Measurements from ENCODE around the gene ODF2.

ODF2 gene

DNA sequence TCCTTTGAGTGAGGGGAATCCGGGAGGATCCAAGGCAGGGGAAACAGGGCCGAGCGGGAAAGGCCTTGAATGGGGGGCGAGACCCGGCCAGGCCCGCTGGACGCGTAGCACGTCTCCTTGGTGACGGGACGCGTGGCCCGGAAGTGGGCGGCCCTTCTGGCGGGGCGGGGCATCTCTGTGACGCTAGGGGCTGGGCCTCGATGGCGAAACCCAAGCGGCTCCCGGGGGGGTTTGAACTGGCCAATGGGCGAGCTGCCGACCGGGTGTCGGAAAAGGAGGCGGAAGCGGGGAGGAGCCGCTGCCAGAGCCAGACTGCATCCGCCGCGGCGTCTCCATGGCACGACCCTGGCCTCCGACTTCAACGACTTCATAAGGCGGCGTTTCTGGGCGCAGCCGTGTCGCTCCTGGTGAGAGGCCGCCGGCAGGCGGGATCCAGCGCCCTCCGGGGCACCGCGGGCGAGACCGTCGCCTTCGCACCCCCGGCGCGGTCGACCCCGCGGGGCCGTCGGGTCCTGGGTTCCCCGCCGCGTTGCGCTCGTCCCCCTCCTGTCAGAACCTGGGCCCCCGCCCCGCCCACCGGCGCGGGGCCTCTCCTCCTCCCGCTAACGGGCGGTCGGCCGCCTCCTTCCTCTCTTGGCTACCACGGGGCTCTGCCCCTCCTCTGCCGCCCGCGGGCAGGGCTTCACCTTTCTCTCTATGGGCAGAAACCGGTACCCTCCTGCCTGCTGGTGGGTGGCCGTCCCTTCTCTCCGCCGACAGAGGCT is at the start of gene ODF2:
ODF2 (plus strand) TSS at position 158 of the 764 bp plus-strand sequence; CDS start at position 244, 86 bp downstream.
- peaks cover 11% of the 10 kb centered on the region for H3K79me2 ChIP-seq (ENCODE audit: insufficient read depth, low read depth)

DNA sequence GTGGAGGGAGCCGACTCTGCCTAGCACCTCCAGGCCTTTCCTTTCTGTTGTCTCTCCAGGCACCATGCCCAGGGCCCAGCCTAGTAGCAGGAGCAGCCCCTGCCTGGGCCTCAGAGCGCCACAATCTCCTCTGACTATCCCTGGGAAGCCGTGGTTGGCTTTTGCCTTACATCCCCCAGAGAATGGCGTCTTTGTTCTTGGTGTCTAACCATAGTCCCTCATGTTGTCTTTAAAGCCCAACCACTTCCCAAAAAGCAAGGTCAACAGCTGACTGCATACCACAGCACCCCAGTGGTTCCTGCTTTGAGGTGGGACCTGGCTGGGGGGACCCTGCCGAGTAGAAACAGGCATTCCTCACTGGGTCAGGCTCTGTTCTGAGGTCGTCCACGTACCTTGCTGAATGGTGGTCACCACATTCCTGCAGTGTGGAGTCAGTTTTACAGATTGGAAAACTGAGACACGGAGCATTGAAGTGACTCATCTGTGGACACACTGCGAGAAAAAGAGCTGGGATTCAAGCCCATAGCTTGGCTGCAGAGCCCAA is 48.9 kb upstream of the ODF2 start:
- H3K79me2 ChIP-seq (ENCODE audit: insufficient read depth, low read depth) = no peaks in the 10 kb centered on the region
- no peaks in the 10 kb centered on the region for H3K36me3 ChIP-seq (ENCODE audit: insufficient read depth)
- H3K27me3 ChIP-seq (ENCODE audit: insufficient read depth, low read depth) = peaks cover 8% of the 10 kb centered on the region; the same call in 1 of the 2 replicates
- no peak overlapping the region for H3K9ac ChIP-seq
- no peak overlapping the region for H3K27ac ChIP-seq
- H2AFZ ChIP-seq (ENCODE audit: low read depth) = no peak overlapping the region
- no peaks in the 10 kb centered on the region for H3K4me1 ChIP-seq (ENCODE audit: low read depth, poor library complexity, severe bottlenecking)
- TF ChIP-seq, protein P1, sequence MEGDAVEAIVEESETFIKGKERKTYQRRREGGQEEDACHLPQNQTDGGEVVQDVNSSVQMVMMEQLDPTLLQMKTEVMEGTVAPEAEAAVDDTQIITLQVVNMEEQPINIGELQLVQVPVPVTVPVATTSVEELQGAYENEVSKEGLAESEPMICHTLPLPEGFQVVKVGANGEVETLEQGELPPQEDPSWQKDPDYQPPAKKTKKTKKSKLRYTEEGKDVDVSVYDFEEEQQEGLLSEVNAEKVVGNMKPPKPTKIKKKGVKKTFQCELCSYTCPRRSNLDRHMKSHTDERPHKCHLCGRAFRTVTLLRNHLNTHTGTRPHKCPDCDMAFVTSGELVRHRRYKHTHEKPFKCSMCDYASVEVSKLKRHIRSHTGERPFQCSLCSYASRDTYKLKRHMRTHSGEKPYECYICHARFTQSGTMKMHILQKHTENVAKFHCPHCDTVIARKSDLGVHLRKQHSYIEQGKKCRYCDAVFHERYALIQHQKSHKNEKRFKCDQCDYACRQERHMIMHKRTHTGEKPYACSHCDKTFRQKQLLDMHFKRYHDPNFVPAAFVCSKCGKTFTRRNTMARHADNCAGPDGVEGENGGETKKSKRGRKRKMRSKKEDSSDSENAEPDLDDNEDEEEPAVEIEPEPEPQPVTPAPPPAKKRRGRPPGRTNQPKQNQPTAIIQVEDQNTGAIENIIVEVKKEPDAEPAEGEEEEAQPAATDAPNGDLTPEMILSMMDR (conservative IDR thresholded peaks at IDR 0.05; ENCODE audit: low read depth, low read length) = no peak
- H3K4me2 ChIP-seq = no peak overlapping the region
- H3K4me3 ChIP-seq (IDR thresholded peaks at IDR 0.05; ENCODE audit: insufficient read depth, low read depth, low read length) = no peak overlapping the region
- H4K20me1 ChIP-seq (ENCODE audit: insufficient read depth) = no peaks in the 10 kb centered on the region

More for the DNA sequence above, at the start of gene ODF2:
- Histone ChIP-seq H3K4me1 (ENCODE audit: low read depth, poor library complexity, severe bottlenecking) (peaks cover 11% of the 10 kb centered on the region), H3K27ac (peak within 1 kb of the TSS; percentile 73), H4K20me1 (ENCODE audit: insufficient read depth) (no peaks in the 10 kb centered on the region), H3K9ac (peak within 1 kb of the TSS; percentile 73), H2AFZ (ENCODE audit: low read depth) (peak within 1 kb of the TSS; percentile 75), H3K4me3 (IDR thresholded peaks at IDR 0.05; ENCODE audit: insufficient read depth, low read depth, low read length) (no peak within 1 kb of the TSS), H3K27me3 (ENCODE audit: insufficient read depth, low read depth) (no peaks in the 10 kb centered on the region), H3K4me2 (peak within 1 kb of the TSS; percentile 98), H3K36me3 (ENCODE audit: insufficient read depth) (peaks cover 3% of the 10 kb centered on the region; the same call in 1 of the 2 replicates)
- TF ChIP-seq, protein P1 (conservative IDR thresholded peaks at IDR 0.05; ENCODE audit: low read depth, low read length) = no peak

- H3K4me1 ChIP-seq (ENCODE audit: low read depth, poor library complexity, severe bottlenecking) = peaks cover 6% of the 10 kb centered on the region
- no peaks in the 10 kb centered on the region for H3K36me3 ChIP-seq (ENCODE audit: insufficient read depth)
- H4K20me1 ChIP-seq (ENCODE audit: insufficient read depth) = no peaks in the 10 kb centered on the region
- TF ChIP-seq, protein P1 (conservative IDR thresholded peaks at IDR 0.05; ENCODE audit: low read depth, low read length) = no peak
- H3K27ac ChIP-seq = no peak overlapping the region
- H3K79me2 ChIP-seq (ENCODE audit: insufficient read depth, low read depth) = no peaks in the 10 kb centered on the region
- H2AFZ ChIP-seq (ENCODE audit: low read depth) = no peak overlapping the region
- no peak overlapping the region for H3K4me2 ChIP-seq
- H3K9ac ChIP-seq = no peak overlapping the region
- H3K4me3 ChIP-seq (IDR thresholded peaks at IDR 0.05; ENCODE audit: insufficient read depth, low read depth, low read length) = no peak overlapping the region
- H3K27me3 ChIP-seq (ENCODE audit: insufficient read depth, low read depth) = peaks cover 10% of the 10 kb centered on the region; the same call in 1 of the 2 replicates
Observed at GRCh38 chr9:128408963-128409431, 46.8 kb upstream of the ODF2 start.

DNA sequence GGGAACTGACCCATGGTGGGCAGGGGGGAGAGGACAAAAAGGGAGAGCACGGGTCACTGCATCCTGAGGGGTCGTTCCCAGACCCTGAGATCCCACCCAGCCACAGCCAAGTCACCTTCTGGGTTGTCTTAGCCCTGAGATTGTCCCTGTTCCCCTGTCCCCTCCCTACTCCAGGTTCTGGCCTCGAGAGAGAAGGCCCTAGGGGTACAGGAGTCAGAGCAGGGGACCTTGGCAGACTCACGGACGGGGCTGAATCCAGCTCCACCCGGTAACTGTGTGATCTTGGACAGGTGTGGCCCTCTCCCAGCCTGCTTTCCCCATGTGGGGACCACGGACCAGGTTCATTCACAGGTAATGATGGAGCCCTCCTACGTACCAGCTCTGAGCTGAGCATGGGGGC is 46.4 kb upstream of the ODF2 start:
- Histone ChIP-seq H3K4me1 (ENCODE audit: low read depth, poor library complexity, severe bottlenecking) (peaks cover 9% of the 10 kb centered on the region), H3K27ac (no peak overlapping the region), H3K27me3 (ENCODE audit: insufficient read depth, low read depth) (peaks cover 10% of the 10 kb centered on the region; the same call in 1 of the 2 replicates), H3K9ac (no peak overlapping the region), H4K20me1 (ENCODE audit: insufficient read depth) (no peaks in the 10 kb centered on the region), H3K79me2 (ENCODE audit: insufficient read depth, low read depth) (no peaks in the 10 kb centered on the region), H2AFZ (ENCODE audit: low read depth) (no peak overlapping the region), H3K4me3 (IDR thresholded peaks at IDR 0.05; ENCODE audit: insufficient read depth, low read depth, low read length) (no peak overlapping the region), H3K4me2 (no peak overlapping the region), H3K36me3 (ENCODE audit: insufficient read depth) (no peaks in the 10 kb centered on the region)
- TF ChIP-seq, protein P1 (conservative IDR thresholded peaks at IDR 0.05; ENCODE audit: low read depth, low read length) = no peak
